HG03095 (cell line): ENCODE results near the gene ELAPOR2.
A peak's percentile ranks its signal among the peaks of the same experiment; 100 is the strongest.
"Not testable (repeated sequence)": the region's sequence is repeated elsewhere in the genome, so short reads cannot be mapped to it uniquely, and the experiment has no call there.

ENCODE experiments used
- ATAC-seq: cut with Tn5 transposase; IDR thresholded peaks from one replicate; pipeline ENCODE4 v1.9.1; 2021; ENCODE audit warnings: moderate library complexity; ENCODE audit not compliant: unreplicated experiment

ELAPOR2 gene

GRCh38 chr7:87048839-87049238 lies 10.6 kb downstream of the ELAPOR2 start:
- no peak for ATAC-seq

GRCh38 chr7:87046456-87046855 lies 13.0 kb downstream of the ELAPOR2 start:
- no peak for ATAC-seq

DNA sequence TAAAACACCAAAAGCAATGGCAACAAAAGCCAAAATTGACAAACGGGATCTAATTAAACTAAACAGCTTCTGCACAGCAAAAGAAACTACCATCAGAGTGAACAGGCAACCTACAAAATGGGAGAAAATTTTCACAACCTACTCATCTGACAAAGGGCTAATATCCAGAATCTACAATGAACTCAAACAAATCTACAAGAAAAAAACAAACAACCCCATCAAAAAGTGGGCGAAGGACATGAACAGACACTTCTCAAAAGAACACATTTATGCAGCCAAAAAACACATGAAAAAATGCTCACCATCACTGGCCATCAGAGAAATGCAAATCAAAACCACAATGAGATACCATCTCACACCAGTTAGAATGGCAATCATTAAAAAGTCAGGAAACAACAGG lies 14.7 kb downstream of the ELAPOR2 start:
- ATAC-seq: not testable (repeated sequence)

DNA sequence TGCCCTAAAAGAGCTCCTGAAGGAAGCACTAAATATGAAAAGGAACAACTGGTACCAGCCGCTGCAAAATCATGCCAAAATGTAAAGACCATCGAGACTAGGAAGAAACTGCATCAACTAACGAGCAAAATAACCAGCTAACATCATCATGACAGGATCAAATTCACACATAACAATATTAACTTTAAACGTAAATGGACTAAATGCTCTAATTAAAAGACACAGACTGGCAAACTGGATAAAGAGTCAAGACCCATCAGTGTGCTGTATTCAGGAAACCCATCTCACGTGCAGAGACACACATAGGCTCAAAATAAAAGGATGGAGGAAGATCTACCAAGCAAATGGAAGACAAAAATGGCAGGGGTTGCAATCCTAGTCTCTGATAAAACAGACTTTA lies 17.9 kb downstream of the ELAPOR2 start:
- not testable (repeated sequence) for ATAC-seq

- not testable (repeated sequence) for ATAC-seq
Observed at GRCh38 chr7:87039691-87040299, 19.7 kb downstream of the ELAPOR2 start.

- ATAC-seq: no peak
Observed at GRCh38 chr7:87038993-87039690, 20.3 kb downstream of the ELAPOR2 start.

- ATAC-seq: no peak
Observed at GRCh38 chr7:87036985-87037384, 22.5 kb downstream of the ELAPOR2 start.

GRCh38 chr7:87032604-87033339 lies 26.7 kb downstream of the ELAPOR2 start:
- ATAC-seq: no peak

- no peak for ATAC-seq
Observed at GRCh38 chr7:87029078-87029477, 30.4 kb downstream of the ELAPOR2 start.

DNA sequence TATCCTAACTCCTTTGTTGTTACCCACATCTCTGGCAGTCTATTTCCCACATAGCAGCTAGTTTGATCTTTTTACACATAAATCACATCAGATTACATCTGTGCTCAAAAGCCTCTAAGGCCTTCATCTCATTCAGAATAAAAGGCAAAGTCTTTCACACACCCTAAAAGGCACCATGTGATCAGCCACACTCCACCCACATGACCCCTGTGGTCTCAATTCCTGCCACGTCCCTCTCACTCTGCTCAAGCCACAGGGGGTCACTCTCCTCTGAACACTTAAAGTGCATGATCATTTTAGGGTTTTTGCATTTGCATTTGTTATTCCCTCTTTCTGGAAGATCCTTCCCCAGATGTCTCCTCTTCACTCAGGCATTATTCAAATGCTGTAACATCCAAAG lies 30.8 kb downstream of the ELAPOR2 start:
- ATAC-seq: no peak

DNA sequence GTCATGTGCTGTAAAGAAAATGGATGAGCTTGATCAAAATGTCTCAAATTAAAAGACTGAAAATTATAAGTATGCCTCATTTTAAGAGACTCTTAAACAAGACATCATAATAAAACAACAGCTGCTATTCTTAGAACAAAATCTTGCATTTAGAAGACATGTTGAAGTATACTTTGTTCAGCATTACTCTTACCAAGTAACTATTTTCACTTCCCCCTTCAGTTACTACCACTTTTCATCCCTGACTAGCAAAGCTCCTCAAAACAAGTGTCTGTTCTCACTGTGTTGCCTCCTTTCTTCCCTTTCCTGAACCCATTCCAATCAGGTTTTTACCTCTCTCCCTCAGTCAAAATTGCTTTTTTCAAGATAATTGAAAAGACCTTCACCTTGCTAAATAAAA lies 31.6 kb downstream of the ELAPOR2 start:
- peak; percentile 88 for ATAC-seq

GRCh38 chr7:87021285-87021684 lies 38.2 kb downstream of the ELAPOR2 start:
- no peak for ATAC-seq

DNA sequence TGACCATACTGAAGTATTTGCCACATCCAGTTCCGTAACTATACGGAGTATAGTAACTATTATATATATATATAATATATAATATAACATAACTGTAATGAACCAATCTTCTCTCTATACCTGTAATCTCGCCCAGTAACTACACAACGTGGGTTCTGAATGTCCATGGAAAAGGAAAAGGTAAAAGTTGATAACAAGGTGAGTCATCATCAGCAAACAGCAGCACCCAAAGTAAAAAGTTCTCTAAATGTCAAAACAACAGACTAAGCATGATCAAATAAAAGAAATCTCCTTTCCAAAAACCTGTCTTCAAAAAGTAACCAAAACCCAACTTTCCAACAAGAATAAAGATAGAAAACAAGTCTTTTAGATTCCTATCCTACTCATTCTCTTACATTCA lies 42.8 kb downstream of the ELAPOR2 start:
- no peak for ATAC-seq

DNA sequence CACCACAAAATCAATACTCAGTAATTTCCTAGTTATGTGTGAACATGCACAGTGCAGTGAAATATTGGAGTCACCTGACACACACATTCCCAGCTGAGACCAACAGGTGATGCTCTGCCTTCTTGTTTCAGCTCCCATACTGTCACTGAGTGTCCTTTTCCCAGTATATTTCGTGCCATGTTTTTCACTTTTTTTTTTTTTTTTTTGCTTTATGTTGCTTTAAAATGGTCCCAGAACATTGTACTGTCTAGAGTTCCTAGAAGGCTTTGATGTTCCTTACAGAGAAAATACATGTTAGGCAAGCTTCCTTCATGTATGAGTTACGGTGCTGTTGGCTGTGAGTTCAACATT lies 45.6 kb downstream of the ELAPOR2 start:
- no peak for ATAC-seq

DNA sequence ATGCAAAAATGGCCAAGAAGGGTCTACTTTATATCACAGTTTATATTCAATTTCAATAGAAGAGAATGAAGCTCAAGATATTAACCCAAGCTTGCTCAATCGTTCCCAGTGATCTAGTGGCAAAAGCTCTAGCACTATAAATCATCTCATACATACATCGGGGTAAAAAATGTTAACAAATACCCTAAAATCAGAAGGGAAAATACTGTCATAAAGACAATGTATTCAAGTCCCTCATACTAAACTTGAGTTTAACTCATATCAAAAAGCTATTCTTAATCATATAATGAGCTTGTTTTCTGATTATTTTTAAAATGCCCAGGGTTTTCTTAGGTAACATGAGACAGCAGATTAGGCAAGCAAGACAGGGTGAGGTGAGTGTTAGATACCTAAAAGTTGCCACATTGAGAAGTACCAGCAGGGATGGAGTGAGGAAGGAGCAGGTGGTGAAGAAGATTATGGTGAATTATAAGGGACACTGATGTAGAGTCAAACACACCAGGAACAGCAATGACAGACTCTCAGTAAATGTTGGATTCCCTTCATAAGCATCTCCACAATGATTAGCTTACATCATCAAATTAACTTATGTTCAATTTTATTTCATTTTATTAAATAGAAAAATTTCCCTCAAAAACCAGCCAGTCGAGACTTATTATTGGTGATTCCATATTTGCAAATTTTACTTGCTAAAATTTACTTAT lies 46.2 kb downstream of the ELAPOR2 start:
- no peak for ATAC-seq
